Endothelial cell of umbilical vein (primary cell): ENCODE data around the gene FURIN. TPM values are rescaled to one million over a fixed set of nuclear protein-coding genes. Genes with fewer than 3 reads are reported as not detected.

Experiments
- BruUV-seq: library from RNA; stranded (reverse); fragments of 400-500 nt; replicated peaks from 2 replicates; lab custom pipeline; 2021; lab: Mats Ljungman, UMichigan
- CTCF ChIA-PET: fragments of 300-600, 350-600 bp; sonication (Branson Sonifier 250); formaldehyde crosslinking; loops from one replicate; lab custom pipeline; 2021; ENCODE audit warnings: antibody characterized with exemption, inconsistent platforms; lab: Charles Lee
- POLR2A ChIA-PET: fragments of 300-600, 350-600 bp; sonication (Branson Sonifier 250); formaldehyde crosslinking; loops from one replicate; lab custom pipeline; 2021; ENCODE audit warnings: antibody characterized with exemption, inconsistent platforms; lab: Charles Lee
- DNase-seq: peaks from one replicate; pipeline ENCODE4 v3.0.0-alpha.2; 2011; ENCODE audit warnings: low read depth, low spot score
- FAIRE-seq: peaks from 2 replicates; lab custom pipeline; 2011; peaks lifted over from hg19 to GRCh38; lab: Jason Lieb, UNC
- H2AFZ ChIP-seq: 2 replicates; pipeline ENCODE4 v1.6.0; 2012; ENCODE audit warnings: low read depth, low read length, control low read depth, inconsistent platforms
- H3K27ac ChIP-seq: 2 replicates; pipeline ENCODE4 v1.5.1; 2011; ENCODE audit warnings: low read depth, mild to moderate bottlenecking, control low read depth, low read length, moderate library complexity; ENCODE audit not compliant: insufficient read depth
- H3K27me3 ChIP-seq, 2 experiments: 2 replicates each; pipeline versions ENCODE4 v1.6.0 to v1.6.1; 2011; ENCODE audit warnings: low read length in 2 of 2, mixed read lengths in 1 of 2; ENCODE audit not compliant: control insufficient read depth in 2 of 2, insufficient read depth in 2 of 2
- H3K36me3 ChIP-seq, 2 experiments: 2 replicates in 1 of 2; 3 replicates in 1 of 2; pipeline ENCODE4 v1.5.1; 2011; ENCODE audit warnings: low read length in 2 of 2, mild to moderate bottlenecking in 1 of 2, moderate library complexity in 1 of 2; ENCODE audit not compliant: control insufficient read depth in 2 of 2, insufficient read depth in 2 of 2; ENCODE audit errors: extremely low read depth in 1 of 2
- H3K4me1 ChIP-seq: 3 replicates; pipeline ENCODE4 v1.5.1; 2011; ENCODE audit warnings: mild to moderate bottlenecking, low read length; ENCODE audit not compliant: control insufficient read depth, insufficient read depth; ENCODE audit errors: extremely low read depth
- H3K4me2 ChIP-seq: 2 replicates; pipeline ENCODE4 v1.6.1; 2011; ENCODE audit warnings: low read length, control low read depth, mixed read lengths; ENCODE audit not compliant: insufficient read depth
- H3K4me3 ChIP-seq, 3 experiments: fragments of 200-600 bp in 1 of 3; sonication (generic), shearing (Covaris generic) in 1 of 3; replicated peaks in 1 of 3; 2 replicates each; pipeline ENCODE4 v1.5.1; 2011 to 2016; ENCODE audit warnings: control low read depth in 3 of 3, low read length in 3 of 3, mild to moderate bottlenecking in 2 of 3, inconsistent platforms in 1 of 3, low read depth in 1 of 3, moderate library complexity in 1 of 3; ENCODE audit not compliant: insufficient read depth in 1 of 3
- H3K79me2 ChIP-seq: 2 replicates; pipeline ENCODE4 v1.6.0; 2012; ENCODE audit warnings: low read length, inconsistent platforms; ENCODE audit not compliant: control insufficient read depth, insufficient read depth
- H3K9ac ChIP-seq: replicated peaks from 2 replicates; pipeline ENCODE3; 2011; ENCODE audit warnings: low read length, control low read depth; ENCODE audit not compliant: insufficient read depth; ENCODE audit errors: extremely low read depth
- H3K9me1 ChIP-seq: replicated peaks from 3 replicates; pipeline ENCODE4 v1.6.0; 2011; ENCODE audit warnings: mild to moderate bottlenecking, low read length; ENCODE audit not compliant: control insufficient read depth, insufficient read depth; ENCODE audit errors: extremely low read depth
- H3K9me3 ChIP-seq: replicated peaks from 2 replicates; pipeline ENCODE4 v1.5.1; 2012; ENCODE audit warnings: low read length, inconsistent platforms; ENCODE audit not compliant: control insufficient read depth, insufficient read depth
- H4K20me1 ChIP-seq: replicated peaks from 2 replicates; pipeline ENCODE3; 2011; ENCODE audit warnings: mild to moderate bottlenecking, low read length; ENCODE audit not compliant: control insufficient read depth, insufficient read depth; ENCODE audit errors: extremely low read depth
- EZH2 ChIP-seq: IDR thresholded peaks from 2 replicates; pipeline ENCODE4 v1.6.1; 2012; ENCODE audit warnings: borderline replicate concordance, low read depth, mild to moderate bottlenecking, moderate library complexity, low read length, inconsistent platforms; ENCODE audit not compliant: severe bottlenecking
- FOS ChIP-seq: IDR thresholded peaks from 2 replicates; pipeline ENCODE4 v1.6.1; 2011; ENCODE audit warnings: mild to moderate bottlenecking, low read length, moderate library complexity, borderline replicate concordance; ENCODE audit not compliant: insufficient read depth
- GATA2 ChIP-seq: IDR thresholded peaks from 2 replicates; pipeline ENCODE4 v1.7.0; 2011; ENCODE audit warnings: low read depth, mild to moderate bottlenecking, moderate library complexity, mixed read lengths, low read length; ENCODE audit not compliant: insufficient read length, insufficient read depth
- JUN ChIP-seq: IDR thresholded peaks from 2 replicates; pipeline ENCODE4 v1.6.1; 2011; ENCODE audit warnings: borderline replicate concordance, low read depth; ENCODE audit not compliant: insufficient read length, insufficient read depth
- MYC ChIP-seq: IDR thresholded peaks from one replicate; pipeline ENCODE4 v1.6.1; 2011; ENCODE audit warnings: mild to moderate bottlenecking, low read depth, low read length
- POLR2A ChIP-seq: IDR thresholded peaks from 2 replicates; pipeline ENCODE4 v1.6.1; 2012; ENCODE audit warnings: low read depth, mild to moderate bottlenecking, control low read depth, low read length
- POLR2AphosphoS5 ChIP-seq: IDR thresholded peaks from 2 replicates; pipeline ENCODE4 v1.6.1; 2012; ENCODE audit warnings: low read depth, mild to moderate bottlenecking, control low read depth, low read length, moderate library complexity; ENCODE audit not compliant: insufficient read depth
- dilution Hi-C: fragments of 300-500 bp; cut with MboI; formaldehyde crosslinking; loops from one replicate; pipeline ENCODE4 v1.15.0; 2019; ENCODE audit warnings: low sequenced_read_pairs; ENCODE audit not compliant: extremely low pct_ligation_motif_present
- intact Hi-C: fragments of 100-400 bp; cut with micrococcal nuclease; formaldehyde crosslinking; loops from one replicate; pipeline ENCODE4 v1.10.0; 2022
- polyA plus RNA-seq, 4 experiments: library from polyadenylated mRNA; depleted of rRNA in 3 of 4; stranded (reverse) in 3 of 4; unstranded in 1 of 4; fragments of >200 nt; gene quantifications; 2 replicates each; pipeline versions ENCODE4 v1.2.1 to v1.2.3, GENCODE V29; 2011 to 2012; ENCODE audit warnings: missing spikeins in 1 of 4
- total RNA-seq: library from RNA; stranded (reverse); gene quantifications from 2 replicates; pipeline ENCODE4 v1.2.3, GENCODE V29; 2021
- TF ChIP-seq, protein P1 (sequence below), 2 donors: IDR thresholded peaks; 1 replicate in 1 of 2; 2 replicates in 1 of 2; pipeline ENCODE4 v1.5.1; 2011; ENCODE audit warnings: low read length in 2 of 2, mild to moderate bottlenecking in 2 of 2, moderate library complexity in 2 of 2, control low read depth in 1 of 2, inconsistent platforms in 1 of 2, low read depth in 1 of 2; ENCODE audit not compliant: insufficient read depth in 1 of 2; ENCODE audit errors: extremely low read depth in 1 of 2
- TF ChIP-seq, protein P2 (sequence below): IDR thresholded peaks from 2 replicates; pipeline ENCODE4 v1.6.1; 2011; ENCODE audit not compliant: insufficient read depth, insufficient read length

The FURIN gene
- total and polyA plus RNA-seq, 2 donors (not counting 3 experiments of a cell fraction or from before 2014, with no cell fraction given) = 77.4 to 131 TPM

DNA sequence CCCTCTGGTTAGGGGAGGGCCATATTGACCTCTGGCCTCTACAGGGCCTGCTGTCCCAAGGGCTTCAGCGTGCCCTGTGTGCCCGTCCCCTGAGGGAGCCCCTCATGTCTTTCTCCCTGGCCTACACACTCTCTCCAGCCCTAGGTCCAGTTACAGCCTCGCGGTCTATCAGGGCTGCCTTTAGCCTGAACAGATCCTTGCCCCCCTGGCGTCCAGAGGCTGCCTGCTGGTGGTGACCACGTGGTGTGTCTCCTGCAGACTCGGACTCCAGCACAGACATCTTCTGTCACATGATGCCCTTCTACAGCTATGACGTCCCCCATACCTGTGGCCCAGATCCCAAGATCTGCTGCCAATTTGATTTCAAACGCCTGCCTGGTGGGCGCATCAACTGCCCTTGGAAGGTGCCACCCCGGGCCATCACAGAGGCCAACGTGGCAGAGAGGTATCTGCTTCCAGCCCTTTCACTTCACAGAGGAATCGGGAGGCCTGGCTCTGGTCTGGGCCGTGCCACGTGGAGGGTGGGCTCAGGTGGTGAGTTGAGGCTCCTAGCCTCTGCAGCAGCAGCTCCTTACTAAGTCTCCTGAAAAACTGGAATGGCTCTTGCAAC, 38.8 kb downstream of the FURIN start:
- H3K4me1 ChIP-seq = peaks cover 11% of the 10 kb centered on the region
- peaks cover 4% of the 10 kb centered on the region for H3K79me2 ChIP-seq
- dilution Hi-C loops = no loop called here
- H4K20me1 ChIP-seq = no peaks in the 10 kb centered on the region
- BruUV-seq = no TSS peak
- ChIA-PET POLR2A (no interaction called here), CTCF (interaction anchor here (7.3 kb wide), 1 partner anchor 25 kb away, joined by 57 read pairs; the partner anchor contains the start of gene HDDC3)
- TF ChIP-seq FOS (no peak), POLR2AphosphoS5 (no peak), EZH2 (no peak), JUN (no peak), POLR2A (no peak), GATA2 (no peak), MYC (no peak)
- TF ChIP-seq, protein P1, sequence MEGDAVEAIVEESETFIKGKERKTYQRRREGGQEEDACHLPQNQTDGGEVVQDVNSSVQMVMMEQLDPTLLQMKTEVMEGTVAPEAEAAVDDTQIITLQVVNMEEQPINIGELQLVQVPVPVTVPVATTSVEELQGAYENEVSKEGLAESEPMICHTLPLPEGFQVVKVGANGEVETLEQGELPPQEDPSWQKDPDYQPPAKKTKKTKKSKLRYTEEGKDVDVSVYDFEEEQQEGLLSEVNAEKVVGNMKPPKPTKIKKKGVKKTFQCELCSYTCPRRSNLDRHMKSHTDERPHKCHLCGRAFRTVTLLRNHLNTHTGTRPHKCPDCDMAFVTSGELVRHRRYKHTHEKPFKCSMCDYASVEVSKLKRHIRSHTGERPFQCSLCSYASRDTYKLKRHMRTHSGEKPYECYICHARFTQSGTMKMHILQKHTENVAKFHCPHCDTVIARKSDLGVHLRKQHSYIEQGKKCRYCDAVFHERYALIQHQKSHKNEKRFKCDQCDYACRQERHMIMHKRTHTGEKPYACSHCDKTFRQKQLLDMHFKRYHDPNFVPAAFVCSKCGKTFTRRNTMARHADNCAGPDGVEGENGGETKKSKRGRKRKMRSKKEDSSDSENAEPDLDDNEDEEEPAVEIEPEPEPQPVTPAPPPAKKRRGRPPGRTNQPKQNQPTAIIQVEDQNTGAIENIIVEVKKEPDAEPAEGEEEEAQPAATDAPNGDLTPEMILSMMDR (IDR thresholded peaks at IDR 0.05; ENCODE audit: extremely low read depth in 1 of 2, insufficient read depth in 1 of 2, low read depth in 1 of 2, low read length in 2 of 2) = no peak
- TF ChIP-seq, protein P2, sequence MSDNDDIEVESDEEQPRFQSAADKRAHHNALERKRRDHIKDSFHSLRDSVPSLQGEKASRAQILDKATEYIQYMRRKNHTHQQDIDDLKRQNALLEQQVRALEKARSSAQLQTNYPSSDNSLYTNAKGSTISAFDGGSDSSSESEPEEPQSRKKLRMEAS = no peak
- H3K9me3 ChIP-seq = no peaks in the 10 kb centered on the region
- H3K27ac ChIP-seq = no peak overlapping the region
- H3K9me1 ChIP-seq = no peaks in the 10 kb centered on the region
- DNase-seq (no peak), FAIRE-seq (no peak)
- no peak overlapping the region for H3K9ac ChIP-seq
- H3K27me3 ChIP-seq = no peaks in the 10 kb centered on the region
- peaks cover 5 to 50% of the 10 kb centered on the region in 2 experiments for H3K36me3 ChIP-seq
- intact Hi-C loops = no loop called here
- H2AFZ ChIP-seq = no peak overlapping the region
- H3K4me2 ChIP-seq = no peak overlapping the region
- no peak overlapping the region for H3K4me3 ChIP-seq
